Stomach (tissue), 4 donors: Measurements from ENCODE around the gene ZNF302.

Source experiments
- EP300 ChIP-seq: sonication (generic); formaldehyde crosslinking; IDR thresholded peaks from one replicate; pipeline ENCODE4 v1.6.1; 2017; ENCODE audit warnings: antibody characterized with exemption
- POLR2A ChIP-seq, 4 donors: fragments of 450-650 bp; IDR thresholded peaks; one replicate each; pipeline ENCODE4 v1.6.1; 2016; ENCODE audit warnings: antibody characterized with exemption in 4 of 4, control low read depth in 2 of 4, mild to moderate bottlenecking in 1 of 4, moderate library complexity in 1 of 4
- POLR2AphosphoS5 ChIP-seq, 3 donors: sonication (generic); formaldehyde crosslinking; IDR thresholded peaks; one replicate each; pipeline ENCODE4 v1.6.1; 2016; ENCODE audit warnings: antibody characterized with exemption in 3 of 3
- TF ChIP-seq, protein P1 (sequence below), 7 experiments: fragments of 450-650 bp in 4 of 7; fragments of 200-600 bp in 3 of 7; sonication (generic) in 3 of 7; IDR thresholded peaks; one replicate each; pipeline ENCODE4 v1.5.1; 2016 to 2019; ENCODE audit warnings: antibody characterized with exemption in 7 of 7, control low read depth in 2 of 7, mild to moderate bottlenecking in 1 of 7

GRCh38 chr19:34678085-34678412 lies 571 bp downstream of the ZNF302 start:
- TF ChIP-seq, protein P1, sequence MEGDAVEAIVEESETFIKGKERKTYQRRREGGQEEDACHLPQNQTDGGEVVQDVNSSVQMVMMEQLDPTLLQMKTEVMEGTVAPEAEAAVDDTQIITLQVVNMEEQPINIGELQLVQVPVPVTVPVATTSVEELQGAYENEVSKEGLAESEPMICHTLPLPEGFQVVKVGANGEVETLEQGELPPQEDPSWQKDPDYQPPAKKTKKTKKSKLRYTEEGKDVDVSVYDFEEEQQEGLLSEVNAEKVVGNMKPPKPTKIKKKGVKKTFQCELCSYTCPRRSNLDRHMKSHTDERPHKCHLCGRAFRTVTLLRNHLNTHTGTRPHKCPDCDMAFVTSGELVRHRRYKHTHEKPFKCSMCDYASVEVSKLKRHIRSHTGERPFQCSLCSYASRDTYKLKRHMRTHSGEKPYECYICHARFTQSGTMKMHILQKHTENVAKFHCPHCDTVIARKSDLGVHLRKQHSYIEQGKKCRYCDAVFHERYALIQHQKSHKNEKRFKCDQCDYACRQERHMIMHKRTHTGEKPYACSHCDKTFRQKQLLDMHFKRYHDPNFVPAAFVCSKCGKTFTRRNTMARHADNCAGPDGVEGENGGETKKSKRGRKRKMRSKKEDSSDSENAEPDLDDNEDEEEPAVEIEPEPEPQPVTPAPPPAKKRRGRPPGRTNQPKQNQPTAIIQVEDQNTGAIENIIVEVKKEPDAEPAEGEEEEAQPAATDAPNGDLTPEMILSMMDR (IDR thresholded peaks at IDR 0.05) = no peak
- TF ChIP-seq POLR2AphosphoS5 (IDR thresholded peaks at IDR 0.05) (no peak), POLR2A (IDR thresholded peaks at IDR 0.05) (no peak), EP300 (no peak)
